HCT116 (cell line): Measurements from ENCODE around the gene KCNC3. TPM values are rescaled to one million over a fixed set of nuclear protein-coding genes. Genes with fewer than 3 reads are reported as not detected.

Experiments
- ATAC-seq: fragments of 200-7000 bp; cut with Tn5 transposase; 2 replicates; pipeline ENCODE4 v1.9.1; 2020; ENCODE audit warnings: mild to moderate bottlenecking, moderate library complexity
- BruUV-seq: library from RNA; stranded (reverse); fragments of 400-500 nt; replicated peaks from 2 replicates; lab custom pipeline; 2021; lab: Mats Ljungman, UMichigan
- CTCF ChIA-PET: fragments of 300-600 bp; sonication (Branson Sonifier 250); formaldehyde crosslinking; loops from one replicate; lab custom pipeline; 2021; ENCODE audit warnings: antibody characterized with exemption; lab: Charles Lee
- POLR2A ChIA-PET: fragments of 300-600, 350-600 bp; sonication (Branson Sonifier 250); formaldehyde crosslinking; loops from one replicate; lab custom pipeline; 2021; ENCODE audit warnings: antibody characterized with exemption; lab: Charles Lee
- RAD21 ChIA-PET, 2 experiments: fragments of 300-600 bp; sonication (Branson Sonifier 250); formaldehyde crosslinking; loops; one replicate each; lab custom pipeline; 2023; ENCODE audit warnings: low total read pairs in 2 of 2; ENCODE audit not compliant: uncharacterized antibody in 2 of 2, unreplicated experiment in 2 of 2, low non-redundant PET in 1 of 2; lab: Charles Lee
- DNase-seq: peaks from one replicate; pipeline ENCODE4 v3.0.0-alpha.2; 2010; ENCODE audit warnings: low read depth, low spot score
- H2AFZ ChIP-seq: fragments of 200-600 bp; shearing (Covaris generic), sonication (generic); 2 replicates; pipeline ENCODE4 v1.6.1; 2017; ENCODE audit warnings: low read depth, mixed run types, mixed read lengths, antibody characterized with exemption, low read length; ENCODE audit not compliant: poor library complexity, severe bottlenecking
- H3K27ac ChIP-seq: 2 replicates; pipeline ENCODE4 v1.5.1; 2012; ENCODE audit warnings: low read depth, low read length
- H3K27me3 ChIP-seq: fragments of 200-600 bp; sonication (generic); 2 replicates; pipeline ENCODE4 v1.6.1; 2016; ENCODE audit warnings: mixed run types, low read length, mixed read lengths; ENCODE audit not compliant: insufficient read depth
- H3K36me3 ChIP-seq, 2 experiments: fragments of 200-500 bp in 1 of 2; fragments of 200-600 bp in 1 of 2; sonication (Bioruptor generic) in 1 of 2; sonication (generic) in 1 of 2; 2 replicates each; pipeline versions ENCODE4 v1.5.1 to v1.6.1; 2014 to 2016; ENCODE audit warnings: low read length in 2 of 2, inconsistent platforms in 1 of 2, mixed read lengths in 1 of 2, mixed run types in 1 of 2; ENCODE audit not compliant: insufficient read depth in 2 of 2, control insufficient read depth in 1 of 2
- H3K4me1 ChIP-seq, 2 experiments: fragments of 200-600 bp in 1 of 2; sonication (generic) in 1 of 2; 2 replicates each; pipeline versions ENCODE4 v1.5.1 to v1.6.1; 2012 to 2017; ENCODE audit warnings: low read length in 2 of 2, inconsistent platforms in 1 of 2, mild to moderate bottlenecking in 1 of 2, mixed read lengths in 1 of 2, mixed run types in 1 of 2, moderate library complexity in 1 of 2; ENCODE audit not compliant: insufficient read depth in 2 of 2, control insufficient read depth in 1 of 2
- H3K4me2 ChIP-seq: fragments of 200-600 bp; sonication (generic); 2 replicates; pipeline ENCODE4 v1.6.1; 2017; ENCODE audit warnings: mixed run types, low read length, mixed read lengths
- H3K4me3 ChIP-seq, 2 experiments: fragments of 200-600 bp in 1 of 2; sonication (generic) in 1 of 2; replicated peaks in 1 of 2; 2 replicates each; pipeline ENCODE4 v1.5.1; 2011 to 2016; ENCODE audit warnings: low read length in 2 of 2, control low read depth in 1 of 2, low read depth in 1 of 2, mild to moderate bottlenecking in 1 of 2, mixed read lengths in 1 of 2, mixed run types in 1 of 2
- H3K79me2 ChIP-seq: fragments of 200-600 bp; sonication (generic); 2 replicates; pipeline ENCODE4 v1.6.1; 2017; ENCODE audit warnings: mild to moderate bottlenecking, mixed run types, low read length, moderate library complexity, mixed read lengths; ENCODE audit not compliant: insufficient read depth
- H3K9ac ChIP-seq: fragments of 200-600 bp; sonication (generic); 2 replicates; pipeline ENCODE4 v1.6.1; 2016; ENCODE audit warnings: low read length, mixed read lengths
- H3K9me2 ChIP-seq: fragments of 200-600 bp; sonication (generic), shearing (Covaris generic); 2 replicates; pipeline ENCODE4 v1.6.1; 2017; ENCODE audit warnings: mixed run types, mild to moderate bottlenecking, moderate library complexity; ENCODE audit not compliant: insufficient read depth
- H3K9me3 ChIP-seq, 2 experiments: fragments of 200-500 bp in 1 of 2; fragments of 200-600 bp in 1 of 2; sonication (Bioruptor generic) in 1 of 2; sonication (generic) in 1 of 2; 2 replicates each; pipeline ENCODE4 v1.6.1; 2014 to 2017; ENCODE audit warnings: low read length in 2 of 2, mixed read lengths in 2 of 2, inconsistent platforms in 1 of 2, low read depth in 1 of 2, mild to moderate bottlenecking in 1 of 2, mixed run types in 1 of 2, moderate library complexity in 1 of 2; ENCODE audit not compliant: control insufficient read depth in 1 of 2, insufficient read depth in 1 of 2
- H4K20me1 ChIP-seq: fragments of 200-600 bp; sonication (generic), shearing (Covaris generic); 2 replicates; pipeline ENCODE4 v1.6.1; 2017; ENCODE audit warnings: mixed run types, mild to moderate bottlenecking, moderate library complexity; ENCODE audit not compliant: insufficient read depth
- ATF3 ChIP-seq: IDR thresholded peaks from 2 replicates; pipeline ENCODE4 v1.6.1; 2012
- CBX3 ChIP-seq: IDR thresholded peaks from 2 replicates; pipeline ENCODE4 v1.6.1; 2012; ENCODE audit warnings: low read depth
- CTCF ChIP-seq, 3 experiments: fragments of 200-600 bp in 1 of 3; sonication (generic) in 1 of 3; IDR thresholded peaks in 2 of 3; conservative IDR thresholded peaks in 1 of 3; 2 replicates each; pipeline ENCODE4 v1.5.1; 2012 to 2017; ENCODE audit warnings: low read depth in 2 of 3, low read length in 2 of 3, antibody characterized with exemption in 1 of 3, borderline replicate concordance in 1 of 3, control low read depth in 1 of 3, mild to moderate bottlenecking in 1 of 3, mixed read lengths in 1 of 3, mixed run types in 1 of 3, moderate library complexity in 1 of 3; ENCODE audit not compliant: insufficient read depth in 1 of 3
- ELF1 ChIP-seq: IDR thresholded peaks from 2 replicates; pipeline ENCODE4 v1.6.1; 2012; ENCODE audit warnings: low read depth, borderline replicate concordance
- FOSL1 ChIP-seq: IDR thresholded peaks from 2 replicates; pipeline ENCODE4 v1.6.1; 2012; ENCODE audit warnings: low read depth
- RAD21 ChIP-seq: IDR thresholded peaks from 2 replicates; pipeline ENCODE4 v1.6.1; 2012; ENCODE audit warnings: low read depth, mild to moderate bottlenecking
- YY1 ChIP-seq: IDR thresholded peaks from 2 replicates; pipeline ENCODE4 v1.6.1; 2011; ENCODE audit warnings: low read length, low read depth, moderate library complexity, mild to moderate bottlenecking; ENCODE audit not compliant: insufficient replicate concordance; ENCODE audit errors: extremely low read depth
- ZBTB33 ChIP-seq: IDR thresholded peaks from 2 replicates; pipeline ENCODE4 v1.6.1; 2011; ENCODE audit warnings: mild to moderate bottlenecking, low read length, moderate library complexity; ENCODE audit not compliant: insufficient replicate concordance; ENCODE audit errors: extremely low read depth
- intact Hi-C: fragments of 100-400 bp; cut with micrococcal nuclease; formaldehyde crosslinking; loops from 2 replicates; pipeline ENCODE4 v1.10.0; 2022
- total RNA-seq: library from RNA; stranded (reverse); gene quantifications from one replicate; pipeline ENCODE4 v1.2.1, GENCODE V29; 2021; ENCODE audit not compliant: unreplicated experiment

The KCNC3 gene
- total RNA-seq, 1 experiment from 2014 or later = 6.9 TPM

GRCh38 chr19:50269653-50270052 is 59.5 kb downstream of the KCNC3 start:
- ATAC-seq = no peak
- ChIA-PET POLR2A (no interaction called here), CTCF (no interaction called here)

More at GRCh38 chr19:50269653-50270052, 59.5 kb downstream of the KCNC3 start:
- Histone ChIP-seq H3K27me3 (no peaks in the 10 kb centered on the region), H4K20me1 (no peaks in the 10 kb centered on the region), H3K9me3 (no peaks in the 10 kb centered on the region), H3K4me2 (no peak overlapping the region), H3K9me2 (no peaks in the 10 kb centered on the region), H3K79me2 (no peaks in the 10 kb centered on the region), H2AFZ (no peak overlapping the region), H3K9ac (no peak overlapping the region), H3K4me3 (no peak overlapping the region), H3K4me1 (peaks cover 0 to 9% of the 10 kb centered on the region in 2 experiments; a peak in 2 of 4 replicates), H3K27ac (no peak overlapping the region), H3K36me3 (peaks cover 5 to 8% of the 10 kb centered on the region in 2 experiments; a peak in 3 of 4 replicates)
- RAD21 ChIA-PET = no interaction called here
- no TSS peak for BruUV-seq
- TF ChIP-seq CBX3 (no peak), YY1 (no peak), FOSL1 (no peak), ATF3 (no peak), ZBTB33 (no peak), CTCF (IDR thresholded peaks at IDR 0.05 in 2 of 3, conservative IDR thresholded peaks at IDR 0.05 in 1 of 3; ENCODE audit: borderline replicate concordance in 1 of 3, insufficient read depth in 1 of 3, low read depth in 2 of 3, low read length in 2 of 3) (no peak), RAD21 (no peak), ELF1 (no peak)
- intact Hi-C loops = no loop called here
- no peak for DNase-seq
